Measurements from ENCODE around the gene RBM20. TPM values are rescaled to one million over a fixed set of nuclear protein-coding genes. Genes with fewer than 3 reads are reported as not detected.
A peak's percentile ranks its signal among the peaks of the same experiment; 100 is the strongest.

Gene RBM20
- total and polyA plus RNA-seq, 2 experiments from 2014 or later, result not detected

DNA sequence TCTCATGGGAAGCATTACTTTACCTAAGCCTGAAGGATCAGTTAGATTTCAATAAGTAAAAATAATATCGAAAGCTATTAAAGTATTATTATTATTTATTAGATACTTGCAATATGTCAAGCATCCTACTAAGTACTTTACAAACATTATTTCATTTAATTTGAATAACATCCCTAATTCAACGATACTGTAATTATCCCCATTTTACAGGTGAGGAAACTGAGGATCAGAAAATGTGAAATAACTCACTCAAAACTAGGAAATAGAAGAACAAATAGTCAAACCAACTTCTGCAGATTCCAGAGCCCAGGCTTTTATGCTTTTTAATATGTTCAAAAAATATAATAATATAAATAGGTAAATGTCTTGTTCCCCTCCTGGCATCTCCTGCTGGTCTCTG, 217.3 kb downstream of the RBM20 start:
- Histone ChIP-seq H3K4me1 (ENCODE audit: insufficient read depth) (peaks cover 34% of the 10 kb centered on the region), H3K27me3 (replicated peaks; ENCODE audit: insufficient read depth) (no peaks in the 10 kb centered on the region), H4K20me1 (ENCODE audit: insufficient read depth) (no peaks in the 10 kb centered on the region), H3K4me2 (ENCODE audit: unreplicated experiment) (no peak overlapping the region), H3K27ac (no peak overlapping the region), H3F3A (ENCODE audit: insufficient read depth) (peaks cover 15% of the 10 kb centered on the region; the same call in 1 of the 2 replicates), H2AFZ (no peak overlapping the region), H3K9me2 (ENCODE audit: insufficient read depth) (no peaks in the 10 kb centered on the region), H3K9me3 (ENCODE audit: low read depth) (no peaks in the 10 kb centered on the region), H3K79me2 (ENCODE audit: insufficient read depth) (no peaks in the 10 kb centered on the region), H3K9ac (no peak overlapping the region), H3K36me3 (ENCODE audit: low read depth) (no peaks in the 10 kb centered on the region), H3K4me3 (no peak overlapping the region)
- DNase-seq, result no peak
- WGBS, 2 experiments (ENCODE audit: low coverage in 1 of 2, low lambda C conversion rate in 2 of 2, missing lambda C conversion rate in 2 of 2), result 91% methylated on average over 2 of the region's 2 CpGs
- TF ChIP-seq EZH2phosphoT487 (IDR thresholded peaks at IDR 0.05; ENCODE audit: insufficient read depth, low read depth) (no peak), EZH2 (IDR thresholded peaks at IDR 0.05; ENCODE audit: insufficient read depth, poor library complexity, severe bottlenecking) (no peak)
- in situ Hi-C loops (cut with MboI), result no loop called here

GRCh38 chr10:110861930-110862649, 218.0 kb downstream of the RBM20 start:
- peak; percentile 32 for DNase-seq
- H4K20me1 ChIP-seq (ENCODE audit: insufficient read depth), result no peaks in the 10 kb centered on the region
- H3K4me1 ChIP-seq (ENCODE audit: insufficient read depth), result peaks cover 34% of the 10 kb centered on the region
- H3K4me3 ChIP-seq, result no peak overlapping the region
- H2AFZ ChIP-seq, result no peak overlapping the region
- no peak overlapping the region for H3K9ac ChIP-seq
- WGBS, 2 experiments (ENCODE audit: low coverage in 1 of 2, low lambda C conversion rate in 2 of 2, missing lambda C conversion rate in 2 of 2), result 72 to 77% methylated on average over 6 of the region's 6 CpGs
- H3K27me3 ChIP-seq (replicated peaks; ENCODE audit: insufficient read depth), result no peaks in the 10 kb centered on the region
- no peaks in the 10 kb centered on the region for H3K36me3 ChIP-seq (ENCODE audit: low read depth)
- H3K9me3 ChIP-seq (ENCODE audit: low read depth), result no peaks in the 10 kb centered on the region
- H3K4me2 ChIP-seq (ENCODE audit: unreplicated experiment), result no peak overlapping the region
- H3F3A ChIP-seq (ENCODE audit: insufficient read depth), result peaks cover 15% of the 10 kb centered on the region; the same call in 1 of the 2 replicates
- H3K79me2 ChIP-seq (ENCODE audit: insufficient read depth), result no peaks in the 10 kb centered on the region
- no peak for TF ChIP-seq EZH2 (IDR thresholded peaks at IDR 0.05; ENCODE audit: insufficient read depth, poor library complexity, severe bottlenecking)
- TF ChIP-seq EZH2phosphoT487 (IDR thresholded peaks at IDR 0.05; ENCODE audit: insufficient read depth, low read depth), result no peak
- in situ Hi-C loops (cut with MboI), result no loop called here
- H3K9me2 ChIP-seq (ENCODE audit: insufficient read depth), result no peaks in the 10 kb centered on the region
- no peak overlapping the region for H3K27ac ChIP-seq

- no peak overlapping the region for H2AFZ ChIP-seq
- no peaks in the 10 kb centered on the region for H4K20me1 ChIP-seq (ENCODE audit: insufficient read depth)
- no peaks in the 10 kb centered on the region for H3K36me3 ChIP-seq (ENCODE audit: low read depth)
- no peak overlapping the region for H3K9ac ChIP-seq
- TF ChIP-seq EZH2phosphoT487 (IDR thresholded peaks at IDR 0.05; ENCODE audit: insufficient read depth, low read depth) (no peak), EZH2 (IDR thresholded peaks at IDR 0.05; ENCODE audit: insufficient read depth, poor library complexity, severe bottlenecking) (no peak)
- H3K4me1 ChIP-seq (ENCODE audit: insufficient read depth), result peaks cover 38% of the 10 kb centered on the region
- H3K4me2 ChIP-seq (ENCODE audit: unreplicated experiment), result no peak overlapping the region
- no peaks in the 10 kb centered on the region for H3K9me2 ChIP-seq (ENCODE audit: insufficient read depth)
- no peaks in the 10 kb centered on the region for H3K79me2 ChIP-seq (ENCODE audit: insufficient read depth)
- H3F3A ChIP-seq (ENCODE audit: insufficient read depth), result peaks cover 20% of the 10 kb centered on the region; the same call in 1 of the 2 replicates
- no peaks in the 10 kb centered on the region for H3K27me3 ChIP-seq (replicated peaks; ENCODE audit: insufficient read depth)
- H3K27ac ChIP-seq, result no peak overlapping the region
- in situ Hi-C loops (cut with MboI), result no loop called here
- DNase-seq, result no peak
- WGBS, 2 experiments (ENCODE audit: low coverage in 1 of 2, low lambda C conversion rate in 2 of 2, missing lambda C conversion rate in 2 of 2), result 33 to 45% methylated on average over 6 of the region's 6 CpGs
- H3K4me3 ChIP-seq, result no peak overlapping the region
- no peaks in the 10 kb centered on the region for H3K9me3 ChIP-seq (ENCODE audit: low read depth)
Measured at GRCh38 chr10:110862961-110863360, 218.8 kb downstream of the RBM20 start.

GRCh38 chr10:110863361-110863760, 219.2 kb downstream of the RBM20 start:
- Histone ChIP-seq H4K20me1 (ENCODE audit: insufficient read depth) (no peaks in the 10 kb centered on the region), H3K4me3 (no peak overlapping the region), H3K27me3 (replicated peaks; ENCODE audit: insufficient read depth) (no peaks in the 10 kb centered on the region), H3K4me1 (ENCODE audit: insufficient read depth) (peaks cover 42% of the 10 kb centered on the region), H3F3A (ENCODE audit: insufficient read depth) (peaks cover 24% of the 10 kb centered on the region; the same call in 1 of the 2 replicates), H3K9me3 (ENCODE audit: low read depth) (no peaks in the 10 kb centered on the region), H3K36me3 (ENCODE audit: low read depth) (no peaks in the 10 kb centered on the region), H3K79me2 (ENCODE audit: insufficient read depth) (no peaks in the 10 kb centered on the region), H2AFZ (no peak overlapping the region), H3K9me2 (ENCODE audit: insufficient read depth) (no peaks in the 10 kb centered on the region), H3K4me2 (ENCODE audit: unreplicated experiment) (no peak overlapping the region), H3K27ac (no peak overlapping the region), H3K9ac (no peak overlapping the region)
- in situ Hi-C loops (cut with MboI), result no loop called here
- TF ChIP-seq EZH2phosphoT487 (IDR thresholded peaks at IDR 0.05; ENCODE audit: insufficient read depth, low read depth), result no peak
- TF ChIP-seq EZH2 (IDR thresholded peaks at IDR 0.05; ENCODE audit: insufficient read depth, poor library complexity, severe bottlenecking), result no peak
- DNase-seq, result peak; percentile 23
